Activated CD4-positive, alpha-beta T cell treated with anti-CD3 and anti-CD28 coated beads for 4 hours (primary cell): Measurements from ENCODE around the gene IQCF6.
"Not testable (repeated sequence)": the region's sequence is repeated elsewhere in the genome, so short reads cannot be mapped to it uniquely, and the experiment has no call there.

Experiments used
- DNase-seq, 2 donors: peaks; one replicate each; pipeline ENCODE4 v3.0.0-alpha.2; 2020

Gene IQCF6

DNA sequence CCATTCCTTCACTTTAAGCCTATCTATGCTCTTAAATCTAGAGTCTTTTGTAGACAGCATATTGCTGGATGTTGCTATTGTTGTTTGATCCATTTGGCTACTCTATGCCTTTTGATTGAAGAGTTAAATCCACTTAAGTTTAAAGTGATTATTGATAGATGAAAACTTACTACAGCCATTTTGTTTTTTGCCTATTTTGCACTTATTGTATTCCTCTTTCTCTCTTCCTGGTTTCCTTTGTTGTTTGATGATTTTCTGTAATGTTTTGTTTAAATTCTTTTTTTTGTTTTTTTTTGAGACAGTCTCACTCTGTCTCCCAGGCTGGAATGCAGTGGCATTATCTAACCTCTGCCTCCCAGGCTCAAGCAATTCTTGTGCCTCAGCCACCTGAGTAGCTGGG lies 19.8 kb downstream of the IQCF6 start:
- DNase-seq = no peak

DNA sequence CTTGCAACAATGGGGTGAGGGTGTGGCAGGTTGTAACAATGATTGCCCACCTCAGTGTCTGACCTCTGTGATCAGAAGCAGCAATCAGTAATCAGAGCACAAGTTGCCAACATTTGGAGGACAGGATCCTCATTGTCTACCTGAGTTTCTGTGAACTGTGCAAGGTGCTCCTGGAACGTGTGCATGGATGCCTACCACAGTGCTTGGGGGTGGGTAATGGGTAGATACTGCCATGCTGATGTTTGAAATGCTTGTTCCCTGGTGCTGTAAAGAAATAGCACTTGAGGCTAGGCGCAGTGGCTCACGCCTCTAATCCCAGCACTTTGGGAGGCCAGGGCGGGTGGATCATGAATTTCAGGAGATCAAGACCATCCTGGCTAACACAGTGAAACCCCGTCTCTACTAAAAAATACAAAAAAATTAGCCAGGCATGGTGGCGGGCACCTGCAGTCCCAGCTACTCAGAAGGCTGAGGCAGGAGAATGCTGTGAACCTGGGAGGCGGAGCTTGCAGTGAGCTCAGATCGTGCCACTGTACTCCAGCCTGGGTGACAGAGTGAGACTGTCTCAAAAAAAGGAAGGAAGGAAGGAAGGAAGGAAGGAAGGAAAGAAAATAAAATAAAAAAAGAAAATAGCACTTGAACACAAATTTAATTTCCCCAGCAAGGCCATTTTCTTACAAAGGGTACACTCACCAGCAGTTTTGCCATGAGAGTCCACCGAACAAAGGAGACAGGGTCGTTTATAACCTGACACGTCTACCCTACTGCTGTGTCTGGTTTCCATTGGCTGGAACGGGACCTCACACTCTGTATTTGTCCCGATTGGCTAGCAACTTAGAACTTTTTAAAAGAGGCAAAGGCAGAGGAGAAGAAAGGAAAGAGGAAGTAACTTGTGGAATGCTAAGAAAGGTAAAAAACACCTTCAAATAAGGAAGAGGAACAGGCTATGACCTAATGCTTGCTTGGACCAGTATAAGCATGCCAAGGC lies 25.0 kb downstream of the IQCF6 start:
- DNase-seq = not testable (repeated sequence)

DNA sequence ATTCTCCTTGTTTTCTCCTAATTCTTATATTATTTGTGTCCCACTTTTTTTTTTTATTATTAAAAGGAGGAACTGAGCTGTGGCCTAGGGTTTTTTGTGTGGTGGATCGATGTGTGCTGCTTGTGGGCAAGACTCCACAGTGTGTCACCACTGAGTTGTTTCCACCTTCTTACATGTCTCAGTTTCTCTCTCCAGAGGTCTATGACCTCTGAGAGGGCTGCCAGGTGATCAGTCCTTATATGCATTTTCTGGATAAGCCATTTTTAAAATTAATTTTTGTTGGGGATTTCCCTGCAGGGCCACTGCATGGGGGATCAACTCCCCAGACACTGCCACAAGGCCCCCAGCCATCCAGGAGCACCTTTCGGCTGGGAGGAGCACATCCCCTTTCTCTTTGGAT lies 27.8 kb downstream of the IQCF6 start:
- DNase-seq = no peak

DNA sequence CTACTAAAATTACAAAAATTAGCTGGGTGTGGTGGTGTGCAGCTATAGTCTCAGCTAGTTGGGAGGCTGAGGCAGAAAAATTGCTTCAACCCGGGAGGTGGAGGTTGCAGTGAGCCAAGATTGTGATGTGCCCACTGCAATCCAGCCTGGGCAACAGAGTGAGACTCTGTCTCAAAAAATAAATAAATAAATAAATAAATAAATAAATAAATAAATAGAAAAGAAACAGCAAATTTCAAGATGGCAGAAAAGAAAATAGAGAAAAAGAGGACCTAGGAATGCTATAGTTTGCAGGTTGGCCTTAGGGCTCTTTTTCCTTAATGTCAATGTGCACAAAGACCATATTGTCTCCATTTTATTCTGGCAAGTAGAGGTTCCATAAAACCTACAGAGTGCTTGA lies 28.2 kb downstream of the IQCF6 start:
- DNase-seq = no peak

DNA sequence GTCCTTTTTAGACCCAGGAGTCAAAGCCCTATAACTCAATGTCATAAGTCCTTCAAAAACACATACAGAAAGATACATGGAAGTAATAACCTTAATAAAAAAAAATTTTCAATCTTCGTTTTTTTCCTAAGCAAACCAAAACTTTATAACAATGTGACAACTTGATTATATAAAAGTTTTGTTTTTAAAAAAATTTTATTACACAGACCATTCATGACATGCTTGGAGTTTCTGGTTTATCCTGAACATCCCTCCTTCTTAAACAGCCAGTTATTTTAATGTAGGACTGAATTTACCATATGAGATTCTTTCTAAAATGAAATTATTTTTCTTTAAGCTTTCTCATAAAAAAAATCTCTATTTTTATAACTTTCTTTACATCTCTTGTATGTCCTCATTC lies 30.7 kb downstream of the IQCF6 start:
- DNase-seq = no peak

DNA sequence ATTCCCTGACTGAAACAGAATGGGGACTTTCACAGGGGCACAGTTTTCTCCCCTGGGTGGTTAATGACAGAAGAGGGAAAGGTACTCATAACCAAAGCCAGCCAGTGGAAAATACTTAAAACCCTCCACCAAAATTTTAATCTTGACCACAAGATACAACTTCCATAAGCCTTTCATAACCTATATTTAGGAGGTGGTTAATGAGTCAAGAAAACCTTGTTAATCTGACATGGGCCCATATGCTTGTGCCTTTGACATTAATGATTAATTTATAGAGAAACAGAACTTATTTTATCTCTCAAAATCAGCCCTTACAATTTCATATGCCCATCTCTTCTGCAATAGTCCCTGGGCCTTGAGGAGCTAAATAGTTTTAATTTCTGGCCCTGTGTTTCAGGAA lies 31.2 kb downstream of the IQCF6 start:
- DNase-seq = no peak

DNA sequence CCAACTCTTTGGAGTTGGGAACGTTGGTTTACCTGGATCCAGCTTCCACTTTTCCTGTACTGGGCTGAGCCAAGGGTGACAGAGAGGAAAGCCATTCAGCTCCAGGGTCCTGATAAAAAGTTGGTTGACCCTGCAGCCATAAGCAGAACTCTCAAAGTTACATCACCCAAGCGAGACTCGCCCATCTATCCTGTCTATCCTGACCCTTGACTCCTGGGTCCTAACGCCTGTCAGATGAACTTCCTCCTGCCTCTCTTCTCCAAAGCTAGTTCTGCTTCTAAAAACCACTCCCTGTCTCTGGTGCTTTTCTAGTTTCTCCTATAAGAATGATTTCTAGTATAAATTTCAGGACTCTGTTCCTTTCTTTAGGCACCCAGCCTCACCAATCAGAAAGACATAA lies 36.1 kb downstream of the IQCF6 start:
- DNase-seq = not testable (repeated sequence)

DNA sequence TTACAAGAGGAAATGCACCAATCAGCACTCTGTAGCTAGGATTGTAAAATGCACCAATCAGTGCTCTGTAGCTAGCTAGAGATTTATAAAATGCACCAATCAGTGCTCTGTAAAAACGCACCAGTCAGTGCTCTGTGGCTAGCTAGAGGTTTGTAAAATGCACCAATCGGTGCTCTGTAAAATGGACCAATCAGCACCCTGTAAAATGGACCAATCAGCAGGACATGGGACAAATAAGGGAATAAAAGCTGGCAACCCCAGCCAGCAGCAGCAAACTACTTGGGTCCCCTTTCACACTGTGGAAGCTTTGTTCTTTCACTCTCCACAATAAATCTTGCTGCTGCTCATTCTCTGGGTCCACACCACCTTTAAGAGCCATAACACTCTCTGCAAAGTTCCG lies 36.7 kb downstream of the IQCF6 start:
- not testable (repeated sequence) for DNase-seq

DNA sequence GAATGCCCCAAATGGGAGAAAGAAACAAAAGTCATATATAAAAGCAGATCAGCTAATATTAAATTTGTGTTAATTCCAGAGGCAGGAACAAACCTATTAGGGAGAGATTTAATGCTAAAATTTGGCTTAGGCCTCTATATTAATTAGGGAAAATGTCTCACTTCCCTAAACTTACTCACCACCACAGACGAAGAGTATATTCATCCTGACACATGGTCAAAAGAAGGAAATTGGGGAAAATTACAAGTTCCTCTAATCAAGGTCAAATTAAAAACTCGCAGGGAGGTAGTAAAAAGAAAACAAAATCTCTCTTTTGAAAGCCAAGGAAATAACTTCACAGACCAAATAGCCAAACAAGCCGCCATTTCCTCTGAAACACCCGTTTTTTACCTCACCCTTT lies 39.9 kb downstream of the IQCF6 start:
- no peak for DNase-seq

DNA sequence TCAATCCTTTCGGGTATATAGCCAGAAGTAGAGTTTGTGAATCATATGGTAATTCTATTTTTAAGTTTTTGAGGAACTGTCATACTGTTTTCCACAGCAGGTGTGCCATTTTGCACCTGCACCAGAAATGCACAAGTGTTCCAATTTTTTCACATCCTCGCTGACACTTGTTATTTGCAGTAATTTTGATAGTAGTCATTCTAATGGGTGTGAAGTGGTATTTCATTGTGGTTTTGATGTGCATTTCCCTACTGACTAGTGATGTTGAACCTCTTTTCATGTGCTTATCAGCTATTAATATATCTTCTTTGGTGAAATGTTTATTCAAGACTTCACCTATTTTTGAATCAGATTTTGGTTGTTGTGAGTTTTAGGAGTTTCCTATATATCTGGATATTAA lies 43.1 kb downstream of the IQCF6 start:
- DNase-seq = no peak

DNA sequence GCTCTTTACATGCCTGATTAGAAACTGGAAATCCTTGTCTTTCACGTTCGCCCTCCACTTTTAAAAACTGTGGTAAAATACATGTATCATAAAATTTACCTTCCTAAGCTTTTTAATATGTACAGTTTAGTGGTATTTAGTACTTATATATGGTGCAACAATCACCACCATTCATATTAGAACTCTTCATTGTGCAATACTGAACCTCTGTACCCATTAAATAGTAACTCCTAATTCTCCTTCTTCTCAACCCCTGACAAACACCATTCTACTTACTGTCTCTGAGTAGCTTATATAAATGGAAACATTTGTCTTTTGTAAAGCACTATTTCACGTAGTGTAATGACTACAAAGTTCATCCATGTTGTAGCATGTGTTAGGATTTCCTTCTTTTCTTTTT lies 44.0 kb downstream of the IQCF6 start:
- DNase-seq = no peak

DNA sequence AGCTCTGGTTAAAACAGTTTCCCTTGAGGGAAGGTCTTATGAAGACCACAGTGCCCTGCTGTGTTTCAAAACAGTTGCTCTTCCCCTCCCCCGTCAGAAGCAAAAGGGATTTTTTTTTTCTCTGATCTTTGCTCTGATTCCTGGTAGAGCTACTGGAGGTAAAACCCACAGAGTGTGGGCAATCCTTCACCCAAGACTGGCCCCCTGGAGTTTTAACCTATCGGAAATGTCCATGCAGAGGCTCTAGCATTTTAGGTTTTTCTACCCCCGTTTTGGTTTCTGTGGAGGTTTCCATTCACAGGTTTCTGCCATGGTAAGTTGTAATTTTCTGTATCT lies 44.5 kb downstream of the IQCF6 start:
- DNase-seq = no peak

DNA sequence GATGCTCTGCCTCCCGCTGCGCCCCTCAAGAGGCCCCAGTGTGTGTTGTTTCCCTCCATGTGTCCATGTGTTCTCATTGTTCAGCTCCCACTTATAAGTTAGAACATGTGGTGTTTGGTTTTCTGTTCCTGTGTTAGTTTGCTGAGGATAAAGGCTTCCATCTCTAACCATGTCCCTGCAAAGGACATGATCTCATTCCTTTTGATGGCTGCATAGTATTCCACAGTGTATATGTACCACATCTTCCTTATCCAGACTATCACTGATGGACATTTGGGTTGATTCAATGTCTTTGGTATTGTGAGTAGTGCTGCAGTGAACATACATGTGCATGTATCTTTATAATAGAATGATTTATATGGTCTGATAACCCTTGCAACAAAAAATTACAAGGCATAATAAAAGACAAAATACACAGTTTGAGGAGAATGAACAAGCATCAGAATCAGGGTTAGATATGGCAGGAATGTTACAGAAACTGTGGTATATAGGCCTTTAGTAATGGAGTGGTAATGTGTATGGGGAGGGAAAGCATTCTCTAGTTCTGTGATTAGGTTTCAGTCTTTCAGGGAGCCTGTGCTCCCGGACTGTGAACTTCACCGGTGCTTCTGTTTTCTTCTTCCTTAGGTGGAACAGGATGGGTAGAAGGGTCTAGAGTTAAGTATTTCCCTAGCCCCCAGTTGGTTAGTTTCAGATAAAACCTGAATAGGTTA lies 45.0 kb downstream of the IQCF6 start:
- no peak for DNase-seq

DNA sequence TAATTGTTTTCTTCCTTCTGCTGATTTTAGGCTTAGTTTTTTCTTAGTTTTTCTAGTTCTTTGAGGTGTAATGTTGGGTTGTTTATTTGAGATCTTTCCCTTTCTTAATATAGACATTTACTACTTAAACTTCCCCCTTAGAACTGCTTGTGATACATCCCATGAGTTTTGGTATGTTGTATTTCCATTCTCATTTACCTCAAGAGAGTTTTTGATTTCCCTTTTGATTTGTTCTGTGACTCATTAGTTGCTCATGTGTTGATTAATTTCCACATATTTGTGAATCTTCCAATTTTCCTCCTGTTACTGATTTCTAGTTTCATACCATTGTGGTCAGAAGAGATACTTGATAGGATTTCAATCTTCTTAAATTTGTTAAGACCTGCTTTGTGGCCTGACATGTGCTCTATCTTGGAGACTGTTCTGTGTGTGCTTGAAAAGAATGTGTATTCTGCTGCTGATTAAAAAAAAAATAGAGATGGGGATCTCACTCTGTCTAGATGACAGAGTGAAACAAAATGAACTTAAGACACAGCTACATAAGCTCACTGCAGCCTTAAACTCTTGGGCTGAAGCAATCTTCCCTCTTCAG lies 49.9 kb downstream of the IQCF6 start:
- no peak for DNase-seq
